Measurements from ENCODE around the gene RPS2.

DNA sequence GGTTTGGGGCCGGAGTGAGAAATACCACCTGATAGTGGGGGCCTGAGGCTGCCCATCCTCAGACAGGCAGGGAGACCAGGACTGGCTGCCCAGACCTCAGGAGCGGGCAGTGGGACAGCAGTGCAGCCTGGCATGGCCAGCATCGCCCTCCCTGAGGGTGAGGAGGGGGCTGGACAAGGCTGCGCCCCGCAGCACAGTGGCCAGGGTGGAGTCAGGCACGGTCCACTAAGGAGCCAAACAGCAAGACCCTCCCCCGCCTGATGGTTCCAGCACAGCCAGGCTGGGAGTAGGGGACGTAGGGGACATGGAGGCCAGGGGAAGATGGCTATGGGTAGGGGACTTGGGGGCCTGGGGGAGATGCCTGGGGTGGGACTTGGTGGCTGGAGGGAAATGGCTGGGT is 41.7 kb upstream of the RPS2 start:
- TF ChIP-seq, protein P1, sequence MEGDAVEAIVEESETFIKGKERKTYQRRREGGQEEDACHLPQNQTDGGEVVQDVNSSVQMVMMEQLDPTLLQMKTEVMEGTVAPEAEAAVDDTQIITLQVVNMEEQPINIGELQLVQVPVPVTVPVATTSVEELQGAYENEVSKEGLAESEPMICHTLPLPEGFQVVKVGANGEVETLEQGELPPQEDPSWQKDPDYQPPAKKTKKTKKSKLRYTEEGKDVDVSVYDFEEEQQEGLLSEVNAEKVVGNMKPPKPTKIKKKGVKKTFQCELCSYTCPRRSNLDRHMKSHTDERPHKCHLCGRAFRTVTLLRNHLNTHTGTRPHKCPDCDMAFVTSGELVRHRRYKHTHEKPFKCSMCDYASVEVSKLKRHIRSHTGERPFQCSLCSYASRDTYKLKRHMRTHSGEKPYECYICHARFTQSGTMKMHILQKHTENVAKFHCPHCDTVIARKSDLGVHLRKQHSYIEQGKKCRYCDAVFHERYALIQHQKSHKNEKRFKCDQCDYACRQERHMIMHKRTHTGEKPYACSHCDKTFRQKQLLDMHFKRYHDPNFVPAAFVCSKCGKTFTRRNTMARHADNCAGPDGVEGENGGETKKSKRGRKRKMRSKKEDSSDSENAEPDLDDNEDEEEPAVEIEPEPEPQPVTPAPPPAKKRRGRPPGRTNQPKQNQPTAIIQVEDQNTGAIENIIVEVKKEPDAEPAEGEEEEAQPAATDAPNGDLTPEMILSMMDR (IDR thresholded peaks at IDR 0.05; ENCODE audit: borderline replicate concordance, extremely low read depth, low read length, poor library complexity, severe bottlenecking): no peak
- TF ChIP-seq EZH2 (IDR thresholded peaks at IDR 0.05; ENCODE audit: borderline replicate concordance, low read depth, low read length, severe bottlenecking): no peak
